Measurements from ENCODE around the gene SGTA.
"Not testable (repeated sequence)": the region's sequence is repeated elsewhere in the genome, so short reads cannot be mapped to it uniquely, and the experiment has no call there.

The SGTA gene

GRCh38 chr19:2782936-2783780 is at the start of gene SGTA:
SGTA (minus strand) TSS chr19:2783273; CDS start chr19:2769068, 14,205 bp downstream.
- peak; percentile 74 to 94 (median 88) for DNase-seq (ENCODE audit: low read depth in 2 of 3, low spot score in 2 of 3)

- no peak for DNase-seq (ENCODE audit: low read depth in 2 of 3, low spot score in 2 of 3)
Measured at GRCh38 chr19:2827840-2828489, 44.9 kb upstream of the SGTA start.

- no peak for DNase-seq (ENCODE audit: low read depth in 2 of 3, low spot score in 2 of 3)
Measured at GRCh38 chr19:2827022-2827421, 43.9 kb upstream of the SGTA start.

GRCh38 chr19:2824129-2824528 is 41.1 kb upstream of the SGTA start:
- no peak for DNase-seq (ENCODE audit: low read depth in 2 of 3, low spot score in 2 of 3)

GRCh38 chr19:2823646-2824045 is 40.6 kb upstream of the SGTA start:
- no peak for DNase-seq (ENCODE audit: low read depth in 2 of 3, low spot score in 2 of 3)

- no peak for DNase-seq (ENCODE audit: low read depth in 2 of 3, low spot score in 2 of 3)
Measured at GRCh38 chr19:2822846-2823245, 39.8 kb upstream of the SGTA start.

GRCh38 chr19:2820112-2820702 is 37.1 kb upstream of the SGTA start:
- DNase-seq (ENCODE audit: low read depth in 2 of 3, low spot score in 2 of 3): no peak

GRCh38 chr19:2819540-2820111 is 36.6 kb upstream of the SGTA start, which contains the start of gene ZNF554:
ZNF554 (plus strand) TSS chr19:2819868; CDS start chr19:2820072, 204 bp downstream.
- DNase-seq (ENCODE audit: low read depth in 2 of 3, low spot score in 2 of 3): peak; percentile 95 to 98 (median 98)

GRCh38 chr19:2817237-2817829 is 34.3 kb upstream of the SGTA start:
- DNase-seq (ENCODE audit: low read depth in 2 of 3, low spot score in 2 of 3): not testable (repeated sequence)

GRCh38 chr19:2816641-2817040 is 33.6 kb upstream of the SGTA start:
- DNase-seq (ENCODE audit: low read depth in 2 of 3, low spot score in 2 of 3): no peak

GRCh38 chr19:2815923-2816322 is 32.9 kb upstream of the SGTA start:
- DNase-seq (ENCODE audit: low read depth in 2 of 3, low spot score in 2 of 3): no peak

- no peak for DNase-seq (ENCODE audit: low read depth in 2 of 3, low spot score in 2 of 3)
Measured at GRCh38 chr19:2815191-2815614, 32.1 kb upstream of the SGTA start.

GRCh38 chr19:2814426-2814825 is 31.4 kb upstream of the SGTA start:
- DNase-seq (ENCODE audit: low read depth in 2 of 3, low spot score in 2 of 3): no peak

- DNase-seq (ENCODE audit: low read depth in 2 of 3, low spot score in 2 of 3): no peak
Measured at GRCh38 chr19:2813235-2814160, 30.4 kb upstream of the SGTA start.

- DNase-seq (ENCODE audit: low read depth in 2 of 3, low spot score in 2 of 3): no peak
Measured at GRCh38 chr19:2812414-2813234, 29.6 kb upstream of the SGTA start.

GRCh38 chr19:2811735-2812413 is 28.8 kb upstream of the SGTA start:
- DNase-seq (ENCODE audit: low read depth in 2 of 3, low spot score in 2 of 3): no peak

- no peak for DNase-seq (ENCODE audit: low read depth in 2 of 3, low spot score in 2 of 3)
Measured at GRCh38 chr19:2811221-2811722, 28.2 kb upstream of the SGTA start.
